OCI-LY1 (cell line): ENCODE results near the gene CCNA1.

Experiments used
- CTCF ChIP-seq: fragments of 200-600 bp; sonication (generic), shearing (Covaris generic); IDR thresholded peaks from 2 replicates; pipeline ENCODE4 v1.5.1; 2017; ENCODE audit warnings: mild to moderate bottlenecking, antibody characterized with exemption, low read length, moderate library complexity, mixed read lengths
- EZH2 ChIP-seq: fragments of 200-600 bp; sonication (generic), shearing (Covaris generic); IDR thresholded peaks from 2 replicates; pipeline ENCODE4 v1.8.0; 2017; ENCODE audit warnings: borderline replicate concordance, mixed run types, mild to moderate bottlenecking, antibody characterized with exemption, low read length, moderate library complexity, mixed read lengths

GRCh38 chr13:36421447-36421846 lies 10.8 kb upstream of the CCNA1 start:
- TF ChIP-seq CTCF (no peak), EZH2 (no peak)
